Iris pigment epithelial cell (primary cell): ENCODE measurements around the gene HRCT1.

Source experiments
- DNase-seq: peaks from one replicate; pipeline ENCODE4 v3.0.0-alpha.2; 2011; ENCODE audit warnings: low read depth

HRCT1 gene

DNA sequence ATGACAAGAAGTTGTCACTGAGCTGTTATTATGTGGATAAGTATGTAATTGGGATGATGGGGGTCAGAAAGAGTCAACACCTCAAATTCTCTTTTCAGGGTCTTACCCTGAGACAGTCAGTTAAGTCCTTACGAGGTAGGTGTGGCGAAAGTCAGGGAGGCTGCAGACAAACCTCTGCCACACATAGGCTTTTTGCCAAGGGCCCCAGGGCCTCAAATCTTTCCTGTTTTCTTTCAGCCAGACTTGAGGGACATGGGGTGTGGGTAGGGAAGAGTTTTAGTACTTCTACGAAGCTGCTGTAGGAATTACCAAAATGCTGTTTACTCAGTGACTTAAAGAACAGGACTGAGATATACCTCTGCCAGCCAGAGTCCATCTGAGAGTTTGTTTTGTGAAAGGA, 38.2 kb downstream of the HRCT1 start:
- DNase-seq: no peak

- no peak for DNase-seq
These were observed 38.8 kb downstream of the HRCT1 start for GRCh38 chr9:35944841-35945240.

DNA sequence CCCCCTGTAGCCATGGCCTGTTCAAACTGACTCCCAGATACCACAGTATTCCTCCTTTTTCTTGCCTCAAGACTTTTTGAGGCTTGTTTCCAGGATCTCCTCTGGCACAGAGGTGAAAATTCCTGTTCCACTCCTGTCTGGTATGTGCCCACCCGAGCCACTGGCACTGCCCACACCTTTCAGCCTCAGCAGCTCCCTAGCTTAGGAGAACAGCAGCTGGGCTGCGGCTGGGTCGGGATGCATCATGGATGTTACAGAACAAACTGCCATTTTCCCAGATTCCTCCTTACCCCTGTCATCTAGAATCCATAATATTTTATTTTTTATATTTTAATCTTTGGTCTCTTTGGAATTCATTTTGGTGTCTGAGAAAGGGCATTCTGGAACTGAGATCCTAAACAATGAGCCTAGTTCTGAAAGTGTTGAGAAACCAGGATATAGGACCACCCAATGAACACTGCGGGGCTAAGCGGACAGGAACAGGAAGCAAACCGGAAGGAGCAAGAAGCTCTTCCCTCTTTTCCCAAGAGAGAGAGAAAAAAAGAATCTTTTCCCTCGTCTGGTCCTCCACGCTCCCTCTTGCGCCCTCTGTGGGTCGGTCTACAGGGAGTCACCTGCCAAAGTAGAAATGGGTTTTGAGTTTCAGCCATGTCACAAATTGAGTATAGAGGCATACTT, 39.5 kb downstream of the HRCT1 start:
- DNase-seq: peak; percentile 76

GRCh38 chr9:35948451-35948850, 42.4 kb downstream of the HRCT1 start:
- no peak for DNase-seq

DNA sequence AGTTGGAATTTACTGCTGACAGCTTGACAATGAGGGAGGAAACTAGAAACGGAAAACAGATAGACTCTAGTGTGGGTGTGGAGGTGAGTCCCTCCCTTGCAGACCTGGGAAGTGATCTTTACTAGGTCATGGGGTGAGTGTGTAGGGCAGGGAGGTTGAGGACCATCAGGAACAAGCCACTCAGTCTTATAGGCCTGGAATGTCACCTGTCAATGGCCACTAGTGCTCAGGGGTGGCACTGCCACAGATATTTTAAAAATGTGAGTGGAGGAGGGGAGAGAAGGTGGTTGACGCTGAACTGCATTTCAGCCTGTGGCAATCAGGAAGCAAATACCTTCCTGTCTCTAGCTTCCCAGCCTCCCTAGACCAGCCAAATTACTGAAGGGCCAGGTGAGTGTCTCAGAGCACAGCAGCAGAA, 42.9 kb downstream of the HRCT1 start:
- DNase-seq: no peak

DNA sequence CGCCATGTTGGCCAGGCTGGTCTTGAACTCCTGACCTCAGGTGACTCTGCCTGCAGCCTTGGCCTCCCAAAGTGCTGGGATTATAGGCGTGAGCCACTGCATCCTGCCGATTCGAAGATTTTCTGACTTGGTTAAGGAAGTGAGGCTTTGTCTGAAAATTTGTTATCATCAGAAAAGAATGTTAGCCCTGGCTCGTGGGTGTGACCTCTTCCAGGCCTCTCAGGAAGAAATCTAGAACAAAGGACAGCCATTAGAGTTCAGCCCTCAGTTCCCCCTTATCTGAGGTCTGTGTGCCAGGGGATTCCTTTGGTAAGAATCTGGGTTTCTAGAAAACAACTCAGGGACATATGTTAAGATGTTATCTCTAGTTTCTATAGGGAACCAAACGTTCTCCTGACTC, 45.7 kb downstream of the HRCT1 start:
- peak; percentile 81 for DNase-seq

- DNase-seq: no peak
These were observed 46.7 kb downstream of the HRCT1 start for GRCh38 chr9:35952526-35953191.

GRCh38 chr9:35954942-35955546, 49.0 kb downstream of the HRCT1 start:
- peak; percentile 84 for DNase-seq

GRCh38 chr9:35956651-35957050, 50.6 kb downstream of the HRCT1 start:
- no peak for DNase-seq
